HUES6 (cell line): Measurements from ENCODE around the gene ULBP3.
"Not testable (repeated sequence)": the region's sequence is repeated elsewhere in the genome, so short reads cannot be mapped to it uniquely, and the experiment has no call there.

Experiments
- H3K27ac ChIP-seq: 2 replicates; pipeline ENCODE4 v1.7.0; 2013; ENCODE audit warnings: low read depth, mild to moderate bottlenecking, low read length, inconsistent platforms
- H3K27me3 ChIP-seq: 2 replicates; pipeline ENCODE4 v1.6.1; 2013; ENCODE audit warnings: low read length; ENCODE audit not compliant: control insufficient read depth, insufficient read depth
- H3K36me3 ChIP-seq: 2 replicates; pipeline ENCODE4 v1.6.1; 2013; ENCODE audit warnings: low read length; ENCODE audit not compliant: control insufficient read depth, insufficient read depth
- H3K4me1 ChIP-seq: 2 replicates; pipeline ENCODE4 v1.6.1; 2013; ENCODE audit warnings: low read length; ENCODE audit not compliant: control insufficient read depth, insufficient read depth
- H3K4me3 ChIP-seq: 2 replicates; pipeline ENCODE4 v1.5.1; 2013; ENCODE audit warnings: low read depth, low read length
- H3K9ac ChIP-seq: one replicate; pipeline ENCODE4 v1.6.1; 2013; ENCODE audit warnings: mild to moderate bottlenecking, low read length
- H3K9me3 ChIP-seq: 2 replicates; pipeline ENCODE4 v1.6.1; 2013; ENCODE audit warnings: low read depth, low read length; ENCODE audit not compliant: control insufficient read depth, insufficient read depth

Gene ULBP3

DNA sequence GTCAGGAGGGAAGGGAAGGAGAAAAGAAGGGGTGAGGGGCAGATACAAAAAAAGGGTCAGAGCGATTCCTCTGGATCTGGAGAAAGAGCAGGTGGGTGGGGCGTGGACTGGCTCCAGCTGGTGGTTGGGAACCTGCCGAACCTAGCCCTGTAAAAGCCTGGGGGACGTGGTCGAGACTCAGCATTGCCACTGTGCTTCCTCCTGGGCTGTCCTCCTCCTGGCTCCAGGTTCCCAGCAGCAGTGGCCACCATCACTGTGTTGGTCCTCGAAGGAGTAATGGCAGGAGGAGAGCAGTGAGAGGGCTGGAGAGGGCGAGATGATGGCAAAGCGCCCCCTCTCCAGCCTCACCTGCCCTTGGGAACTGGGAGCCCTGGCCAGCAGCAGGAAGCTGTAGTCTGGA is 40.1 kb downstream of the ULBP3 start:
- no peaks in the 10 kb centered on the region for H3K36me3 ChIP-seq
- H3K9ac ChIP-seq = no peak overlapping the region
- H3K4me3 ChIP-seq = no peak overlapping the region
- peaks cover 7% of the 10 kb centered on the region; the same call in 1 of the 2 replicates for H3K4me1 ChIP-seq
- peaks cover 95% of the 10 kb centered on the region for H3K27me3 ChIP-seq
- H3K27ac ChIP-seq = no peak overlapping the region
- no peaks in the 10 kb centered on the region for H3K9me3 ChIP-seq

DNA sequence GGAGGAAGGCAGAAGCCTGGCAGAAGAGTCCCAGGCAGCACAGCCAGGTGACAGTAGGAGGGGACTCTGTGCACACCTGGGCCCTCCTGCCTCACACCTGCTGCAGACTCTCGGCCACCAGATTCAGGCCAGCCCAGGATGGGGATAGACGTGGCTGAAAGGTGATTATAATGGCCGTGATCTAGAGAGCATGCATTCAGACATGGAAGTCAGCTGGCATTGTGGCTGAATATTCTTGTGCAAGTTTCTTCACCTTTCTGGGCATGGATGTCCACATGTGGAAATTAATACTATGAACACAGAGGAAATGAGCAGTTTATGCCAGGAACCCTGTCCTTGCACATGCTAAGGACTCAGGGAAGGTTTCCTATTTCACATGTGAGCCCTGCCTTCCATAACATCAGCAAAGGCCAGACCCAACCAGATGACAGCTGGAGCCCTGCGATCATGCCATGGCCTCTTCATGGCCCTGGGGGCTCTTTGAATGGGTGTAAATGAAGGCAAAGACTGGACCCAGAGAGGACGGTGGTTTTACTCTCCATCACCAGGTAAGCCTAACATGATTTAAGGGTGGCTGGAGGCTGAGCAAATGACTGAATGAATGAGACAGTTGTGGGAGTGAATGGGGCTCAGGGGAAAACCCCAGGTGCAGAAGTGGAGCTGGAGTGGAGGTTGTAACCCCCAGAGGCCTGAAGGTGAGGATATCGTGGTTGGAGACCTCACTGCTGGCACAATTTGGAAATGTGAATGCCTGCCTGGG is 40.9 kb downstream of the ULBP3 start:
- H3K9ac ChIP-seq = no peak overlapping the region
- H3K4me1 ChIP-seq = peaks cover 7% of the 10 kb centered on the region; the same call in 1 of the 2 replicates
- H3K27me3 ChIP-seq = peaks cover 93% of the 10 kb centered on the region
- H3K4me3 ChIP-seq = no peak overlapping the region
- no peaks in the 10 kb centered on the region for H3K36me3 ChIP-seq
- H3K9me3 ChIP-seq = no peaks in the 10 kb centered on the region
- no peak overlapping the region for H3K27ac ChIP-seq

DNA sequence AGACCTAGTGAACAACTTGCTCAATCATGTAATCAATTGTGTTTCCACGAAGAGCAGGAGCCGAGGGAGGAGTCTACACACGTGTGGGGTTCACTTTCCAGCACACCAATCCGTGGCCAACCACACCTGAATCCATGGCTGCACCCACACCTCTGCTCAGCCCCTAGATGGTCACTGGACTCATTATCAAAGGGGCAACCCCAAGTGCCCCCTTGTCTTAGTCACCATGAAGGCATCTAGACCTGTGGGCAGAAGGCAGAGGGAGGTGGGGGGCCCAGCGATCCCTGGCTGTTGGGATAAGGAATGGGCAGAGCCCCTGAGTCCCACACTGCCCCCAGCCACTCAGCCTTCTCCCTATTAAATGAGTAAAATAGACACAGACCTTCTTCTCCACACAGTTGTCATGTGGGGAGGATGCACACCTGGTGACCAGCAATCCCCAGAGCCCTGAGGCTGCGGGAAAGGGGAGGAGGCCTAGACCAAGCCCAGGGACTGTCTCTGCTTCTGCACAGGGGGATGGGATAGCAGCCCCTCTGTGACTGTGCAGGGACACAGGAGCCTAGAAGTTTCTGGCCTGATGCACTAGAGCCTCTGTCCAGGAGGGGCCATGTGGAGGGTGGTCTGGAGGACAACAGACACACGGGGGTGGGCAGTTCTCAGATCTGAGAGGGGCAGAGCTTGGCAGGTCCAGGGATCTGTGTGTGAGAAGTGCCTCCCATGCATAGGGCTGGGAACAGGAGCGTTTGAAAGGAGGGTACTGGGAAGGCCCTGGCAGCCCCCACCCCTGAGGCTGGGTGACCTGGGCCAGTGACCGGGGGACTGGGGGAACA is 41.7 kb downstream of the ULBP3 start:
- peaks cover 7% of the 10 kb centered on the region; the same call in 1 of the 2 replicates for H3K4me1 ChIP-seq
- H3K9me3 ChIP-seq = no peaks in the 10 kb centered on the region
- H3K36me3 ChIP-seq = no peaks in the 10 kb centered on the region
- H3K27me3 ChIP-seq = peaks cover 88% of the 10 kb centered on the region
- no peak overlapping the region for H3K4me3 ChIP-seq
- no peak overlapping the region for H3K9ac ChIP-seq
- no peak overlapping the region for H3K27ac ChIP-seq

DNA sequence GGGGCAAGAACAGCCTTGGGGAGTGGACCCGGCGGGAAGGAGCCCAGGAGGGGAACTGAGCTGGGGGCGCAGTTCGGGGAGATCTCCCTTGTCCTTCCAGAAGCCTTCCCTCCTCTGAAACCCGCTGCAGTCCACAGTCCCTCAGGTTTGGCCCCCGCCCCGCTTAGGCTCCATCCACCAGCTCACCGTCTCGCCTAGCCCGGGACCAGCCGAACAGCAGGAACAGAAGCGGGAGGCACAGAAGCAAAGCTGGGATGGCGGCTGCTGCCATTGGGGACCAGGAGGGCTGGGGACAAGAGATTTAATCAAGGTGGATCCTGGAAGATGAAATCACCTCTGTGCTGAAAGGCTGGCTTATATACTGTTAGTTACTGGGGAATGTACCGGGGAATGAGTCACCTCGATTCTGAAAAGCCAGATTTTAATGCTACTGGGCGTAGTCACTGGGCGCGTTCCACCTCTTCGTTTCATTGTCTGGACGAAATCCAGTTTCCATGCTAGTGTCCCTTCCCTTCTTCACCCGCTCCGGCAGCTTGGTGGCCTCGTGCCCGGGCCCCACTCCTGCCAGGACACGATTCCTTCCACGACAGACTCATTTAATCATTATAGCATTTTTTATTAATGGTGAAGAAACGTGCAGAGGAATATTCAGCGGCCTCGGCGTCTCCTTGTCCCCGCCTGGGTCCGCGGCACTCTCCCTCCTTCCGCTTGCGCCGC is 43.6 kb downstream of the ULBP3 start, which contains the start of gene RAET1L:
Gene RAET1L, minus strand, starts transcription at position 332 of the 717 bp plus-strand sequence. Its CDS starts 61 bp downstream, at position 271.
- H3K36me3 ChIP-seq = no peaks in the 10 kb centered on the region
- H3K4me3 ChIP-seq = peak within 1 kb of the TSS; percentile 43; the same call in 1 of the 2 replicates
- peaks cover 7% of the 10 kb centered on the region; the same call in 1 of the 2 replicates for H3K4me1 ChIP-seq
- peaks cover 77% of the 10 kb centered on the region for H3K27me3 ChIP-seq
- no peak within 1 kb of the TSS for H3K9ac ChIP-seq
- no peaks in the 10 kb centered on the region for H3K9me3 ChIP-seq
- no peak within 1 kb of the TSS for H3K27ac ChIP-seq

DNA sequence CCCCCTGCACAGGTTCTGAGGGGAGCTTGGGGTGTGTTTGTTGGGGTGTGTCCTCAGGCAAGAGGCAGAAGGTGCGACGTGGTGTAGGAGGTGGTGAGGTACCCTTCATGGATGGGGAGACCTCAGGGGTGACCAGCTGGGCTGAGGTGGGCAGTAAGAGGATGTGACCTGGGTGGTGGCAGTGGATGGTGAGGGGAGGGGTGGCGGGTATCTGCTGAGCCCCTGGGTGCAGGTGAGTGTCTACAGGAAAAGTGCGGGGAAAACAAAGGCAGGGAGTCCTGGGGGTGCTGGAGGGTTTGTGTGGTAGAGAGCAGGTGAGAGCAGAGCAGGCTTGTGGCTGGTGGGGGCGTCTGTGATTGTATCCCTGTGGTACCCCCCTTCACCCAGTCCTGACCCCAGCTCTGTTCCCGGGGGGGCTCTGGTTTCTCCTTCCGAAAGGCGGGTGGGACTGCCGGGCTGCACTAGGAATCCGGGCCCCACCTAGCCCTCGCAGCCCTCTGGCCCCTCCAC is 44.2 kb downstream of the ULBP3 start:
- H3K27me3 ChIP-seq = peaks cover 73% of the 10 kb centered on the region

DNA sequence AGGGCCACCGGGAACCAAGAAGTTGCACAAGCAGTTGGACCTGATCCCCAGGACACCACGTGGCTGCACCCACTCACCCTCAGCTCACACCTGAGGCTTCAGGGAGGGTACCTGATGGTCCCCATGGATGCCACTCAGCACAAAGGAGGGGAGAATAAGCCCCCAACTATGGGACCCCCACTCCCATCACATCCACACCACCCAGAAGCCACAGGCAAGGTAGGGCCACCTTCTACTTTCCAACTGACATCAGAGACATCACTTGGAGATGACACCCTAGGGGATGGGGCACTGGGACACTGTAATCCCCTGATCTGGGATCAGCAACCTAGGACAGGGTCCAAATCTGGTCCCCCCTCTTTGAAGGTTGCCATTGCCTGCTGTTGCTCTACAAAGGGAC is 44.9 kb downstream of the ULBP3 start:
- H3K36me3 ChIP-seq, H3K4me1 ChIP-seq, H3K27ac ChIP-seq, H3K9ac ChIP-seq, H3K9me3 ChIP-seq, H3K4me3 ChIP-seq: not testable (repeated sequence)
- peaks cover 71% of the 10 kb centered on the region for H3K27me3 ChIP-seq

More for the DNA sequence above, 44.2 kb downstream of the ULBP3 start:
- Histone ChIP-seq H3K9me3 (no peaks in the 10 kb centered on the region), H3K9ac (no peak overlapping the region), H3K36me3 (no peaks in the 10 kb centered on the region), H3K4me3 (no peak overlapping the region; the same call in 1 of the 2 replicates), H3K4me1 (peaks cover 7% of the 10 kb centered on the region; the same call in 1 of the 2 replicates), H3K27ac (no peak overlapping the region)

DNA sequence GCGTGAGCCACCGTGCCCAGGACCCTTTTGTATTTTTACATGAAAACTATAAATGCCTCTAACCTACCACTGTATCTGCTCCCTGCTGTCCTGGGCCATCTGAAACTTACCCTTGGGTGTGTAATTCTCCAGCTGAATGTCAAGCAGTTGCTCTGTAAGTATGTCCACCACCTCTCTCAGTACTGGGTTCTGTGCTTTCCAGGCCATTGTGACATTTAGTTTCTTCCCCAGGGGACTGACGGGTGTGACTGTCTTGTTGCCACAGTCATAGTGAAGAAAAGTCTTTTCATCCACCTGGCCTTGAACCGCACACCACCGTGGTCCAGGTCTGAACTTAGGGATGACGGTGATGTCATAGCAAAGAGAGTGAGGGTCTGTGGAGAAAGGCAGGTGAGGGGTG is 47.1 kb downstream of the ULBP3 start:
- H3K36me3 ChIP-seq, H3K27ac ChIP-seq, H3K9me3 ChIP-seq, H3K4me1 ChIP-seq, H3K4me3 ChIP-seq, H3K9ac ChIP-seq: not testable (repeated sequence)
- peaks cover 70% of the 10 kb centered on the region for H3K27me3 ChIP-seq

DNA sequence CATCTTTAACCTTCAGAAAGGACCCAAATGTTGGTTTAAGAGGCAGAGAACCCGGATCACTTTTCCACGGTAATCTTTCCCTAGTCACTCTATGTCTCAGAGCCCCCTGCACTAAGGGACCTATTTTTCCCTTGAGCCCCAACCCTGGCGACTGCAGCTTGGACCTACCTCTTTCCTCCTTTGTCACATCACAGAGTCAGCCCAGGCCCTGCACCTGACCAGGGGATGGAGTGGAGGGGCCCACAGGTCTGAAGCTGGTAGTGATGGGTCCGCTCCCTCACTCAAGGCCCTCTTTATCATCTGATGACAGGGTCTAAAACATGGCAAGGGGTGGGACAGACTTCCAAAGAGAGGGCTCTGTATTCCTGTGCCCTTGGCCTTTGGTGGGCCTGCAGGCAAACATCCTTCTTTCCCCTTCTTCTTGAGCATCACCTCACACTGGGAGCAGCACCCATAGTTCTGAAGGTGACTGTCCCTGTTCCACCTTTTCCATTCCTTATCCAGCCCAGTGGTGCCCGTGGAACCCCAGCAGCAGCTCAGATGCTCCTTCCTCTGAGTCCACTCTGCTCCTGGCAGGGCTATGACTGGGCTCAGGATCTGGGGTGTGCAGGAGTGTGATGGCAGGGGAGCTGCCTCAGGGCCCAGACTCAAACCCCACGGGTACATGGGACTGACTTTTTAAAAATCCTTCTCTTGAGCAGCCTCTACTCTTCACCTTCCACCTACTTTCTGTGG is 49.9 kb downstream of the ULBP3 start:
- no peaks in the 10 kb centered on the region for H3K9me3 ChIP-seq
- H3K36me3 ChIP-seq = no peaks in the 10 kb centered on the region
- H3K4me3 ChIP-seq = no peak overlapping the region
- no peak overlapping the region for H3K9ac ChIP-seq
- peaks cover 67% of the 10 kb centered on the region for H3K27me3 ChIP-seq
- no peaks in the 10 kb centered on the region for H3K4me1 ChIP-seq
- no peak overlapping the region for H3K27ac ChIP-seq

DNA sequence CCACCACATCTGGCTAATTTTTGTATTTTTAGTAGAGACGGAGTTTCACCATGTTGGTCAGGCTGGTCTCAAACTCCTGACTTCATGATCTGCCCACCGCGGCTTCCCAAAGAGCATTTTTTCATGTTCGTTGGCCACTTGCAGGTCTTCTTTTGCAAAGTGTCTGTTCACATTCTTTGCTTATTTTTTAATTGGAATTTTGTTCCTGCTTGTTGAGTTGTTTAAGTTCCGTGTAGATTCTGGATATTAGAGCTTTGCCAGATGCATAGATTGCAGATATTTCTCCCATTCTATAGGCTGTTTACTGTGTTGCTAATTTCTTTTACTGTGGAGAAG is 51.8 kb downstream of the ULBP3 start:
- not testable (repeated sequence) for H3K9ac ChIP-seq
- H3K27me3 ChIP-seq = peaks cover 76% of the 10 kb centered on the region

More for the DNA sequence above, 51.8 kb downstream of the ULBP3 start:
- H3K4me1 ChIP-seq, H3K27ac ChIP-seq, H3K36me3 ChIP-seq, H3K9me3 ChIP-seq, H3K4me3 ChIP-seq: not testable (repeated sequence)
